Activated CD4-positive, alpha-beta T cell treated with anti-CD3 and anti-CD28 coated beads, Interleukin-2, amount 50 U/mL, for 24 hours (primary cell): ENCODE data around the gene NXPH4.

Source experiments
- DNase-seq, 2 donors: peaks; one replicate each; pipeline ENCODE4 v3.0.0-alpha.2; 2020; ENCODE audit warnings: low read depth in 1 of 2, low spot score in 1 of 2

Gene NXPH4

DNA sequence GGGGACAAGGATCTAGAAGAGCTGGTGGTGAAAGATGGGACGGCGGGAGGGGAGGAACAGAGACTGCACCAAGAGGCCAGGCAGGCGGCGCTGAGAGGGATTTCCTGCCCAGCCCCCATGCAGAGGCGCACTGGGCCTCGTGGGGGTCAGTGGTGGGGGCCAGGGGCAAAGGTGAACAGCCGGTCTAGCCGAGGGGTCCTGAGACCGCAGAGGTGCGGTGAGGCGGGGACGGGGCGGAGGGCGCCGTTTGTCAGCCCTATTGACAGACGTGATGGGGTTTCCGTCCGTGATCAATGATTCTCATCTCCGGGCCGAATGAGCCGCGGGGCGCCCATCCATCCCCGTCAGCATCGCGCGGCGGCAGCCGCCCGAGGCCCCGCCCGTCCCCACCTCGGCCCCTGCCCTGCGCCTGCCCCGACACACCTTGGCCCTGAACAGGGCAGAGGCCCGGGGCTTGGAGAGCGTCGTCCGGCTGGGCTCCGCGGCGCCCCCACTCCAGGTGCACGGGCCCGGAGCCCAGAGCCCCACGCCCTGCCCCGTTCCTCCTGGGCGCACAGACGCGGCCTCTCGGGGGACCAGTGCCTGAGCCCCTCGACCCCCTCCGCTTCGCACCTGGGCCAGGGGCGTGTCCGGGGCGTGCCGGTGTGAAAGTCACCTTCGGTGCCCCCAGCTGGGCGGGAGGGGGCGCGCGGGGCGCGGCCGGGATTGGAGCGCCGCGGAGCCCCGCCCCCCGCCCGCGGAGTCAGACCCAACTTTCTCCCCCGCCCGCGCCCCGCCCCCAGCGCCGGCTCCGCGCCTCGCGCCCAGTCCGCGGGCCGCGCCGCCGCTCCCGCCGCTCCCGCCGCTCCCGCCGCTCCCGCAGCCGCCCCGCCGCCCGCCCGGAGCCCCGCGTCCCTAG, at the start of gene NXPH4:
Gene NXPH4 (plus strand): TSS at position 781 of the 898 bp plus-strand sequence. CDS start 176 bp downstream, outside the sequence.
- DNase-seq: no peak

DNA sequence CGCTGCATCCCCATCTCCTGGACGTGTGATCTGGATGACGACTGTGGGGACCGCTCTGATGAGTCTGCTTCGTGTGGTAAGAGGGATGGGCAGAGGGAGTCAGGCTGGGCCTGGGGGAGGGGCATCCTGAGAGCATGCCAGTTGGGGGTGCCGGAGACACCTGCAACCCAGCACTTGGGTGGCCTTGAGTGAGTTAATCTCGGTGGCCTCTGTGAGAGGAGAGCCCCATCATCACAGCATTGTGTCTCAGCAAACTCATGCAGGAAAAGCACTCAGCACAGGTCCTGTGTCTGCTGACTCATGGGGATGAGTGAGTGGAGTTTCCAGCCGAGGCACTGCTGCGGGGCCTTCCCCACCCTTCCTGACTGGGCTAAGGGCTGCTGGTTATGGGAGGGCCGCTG, 49.6 kb upstream of the NXPH4 start:
- peak in 1 of 2 donors; percentile 46 for DNase-seq

DNA sequence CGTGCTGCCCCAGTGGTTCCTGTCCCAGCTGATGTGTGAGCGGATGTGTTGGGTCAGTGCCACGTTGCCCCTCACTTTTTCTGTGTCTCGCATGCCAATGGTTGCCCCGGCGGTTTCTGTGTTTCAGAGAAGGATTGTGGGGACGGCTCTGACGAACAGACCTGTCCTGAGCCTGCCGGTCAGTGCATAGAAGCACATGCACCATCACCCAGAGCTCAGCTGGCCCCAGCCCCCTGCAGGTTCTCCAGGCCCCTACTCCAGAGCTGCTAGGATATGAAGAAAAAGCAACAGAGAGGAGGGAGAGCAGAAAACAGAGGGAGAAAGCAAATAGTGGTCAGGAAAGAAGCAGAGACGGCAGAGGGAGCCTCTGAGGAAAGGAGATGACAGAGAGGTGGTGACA, 48.5 kb upstream of the NXPH4 start:
- no peak for DNase-seq

DNA sequence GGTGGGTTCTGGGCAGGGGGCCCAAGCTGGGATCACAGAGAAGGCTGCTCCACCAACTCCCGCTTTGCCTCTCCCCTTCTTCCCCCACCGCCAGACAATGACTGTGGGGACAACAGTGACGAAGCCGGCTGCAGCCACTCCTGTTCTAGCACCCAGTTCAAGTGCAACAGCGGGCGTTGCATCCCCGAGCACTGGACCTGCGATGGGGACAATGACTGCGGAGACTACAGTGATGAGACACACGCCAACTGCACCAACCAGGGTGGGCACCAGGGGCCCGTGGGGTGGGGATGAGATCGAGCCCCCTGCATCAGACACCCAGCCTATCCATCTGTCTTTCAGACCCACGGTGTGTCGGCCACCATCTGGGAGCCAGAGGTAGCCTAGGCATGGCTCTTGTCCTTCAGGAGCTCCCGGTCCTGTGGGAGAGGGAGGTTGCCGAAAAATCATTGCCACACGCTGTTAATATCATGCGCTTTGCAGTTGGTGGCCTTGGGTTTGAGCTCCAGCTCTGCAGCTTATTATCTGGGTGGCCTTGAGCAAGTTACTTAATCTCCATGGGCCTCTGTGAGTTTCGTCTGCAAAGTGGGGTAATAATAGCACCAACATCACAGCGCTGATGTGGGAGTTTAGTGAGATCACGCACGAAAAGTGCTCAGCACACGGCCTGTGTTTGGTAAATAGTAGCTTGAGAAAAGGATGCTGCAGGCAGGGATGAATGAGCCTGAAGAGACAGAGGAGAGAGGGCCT, 47.4 kb upstream of the NXPH4 start:
- DNase-seq: no peak

DNA sequence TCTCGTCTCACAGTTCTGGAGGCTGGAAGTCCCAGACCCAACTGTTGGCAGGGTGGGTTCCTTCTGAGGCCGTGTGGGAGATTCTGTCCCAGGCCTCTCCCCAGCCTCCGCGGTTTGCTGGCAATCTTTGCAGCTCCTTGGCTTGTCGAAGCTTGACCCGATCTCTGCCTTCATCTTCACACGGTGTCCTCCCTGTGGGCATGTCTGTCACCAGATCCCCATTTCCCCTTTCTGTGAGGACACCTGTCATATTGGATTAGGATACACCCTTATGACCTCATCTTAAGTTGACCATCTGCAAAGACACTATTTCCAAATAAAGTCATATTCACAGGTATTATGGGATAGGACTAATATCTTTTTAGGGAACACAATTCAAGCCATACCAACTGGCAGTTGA, 46.6 kb upstream of the NXPH4 start:
- DNase-seq: no peak

DNA sequence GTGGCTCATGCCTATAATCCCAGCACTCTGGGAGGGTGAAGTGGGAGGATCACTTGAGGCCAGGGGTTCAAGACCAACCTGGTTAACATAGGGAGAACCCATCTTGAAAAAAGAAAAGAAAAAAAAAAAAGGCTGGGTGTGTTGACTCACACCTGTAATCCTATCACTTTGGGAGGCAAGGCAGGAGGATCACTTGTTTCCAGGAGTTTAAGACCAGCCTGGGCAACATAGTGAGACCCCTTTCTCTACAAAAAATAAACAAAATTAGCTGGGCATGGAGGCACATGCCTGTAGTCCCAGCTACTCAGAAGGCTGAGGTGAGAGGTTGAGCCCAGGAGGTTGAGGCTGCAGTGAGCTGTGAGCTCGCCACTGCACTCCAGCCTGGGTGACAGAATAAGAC, 46.2 kb upstream of the NXPH4 start:
- DNase-seq: no peak

DNA sequence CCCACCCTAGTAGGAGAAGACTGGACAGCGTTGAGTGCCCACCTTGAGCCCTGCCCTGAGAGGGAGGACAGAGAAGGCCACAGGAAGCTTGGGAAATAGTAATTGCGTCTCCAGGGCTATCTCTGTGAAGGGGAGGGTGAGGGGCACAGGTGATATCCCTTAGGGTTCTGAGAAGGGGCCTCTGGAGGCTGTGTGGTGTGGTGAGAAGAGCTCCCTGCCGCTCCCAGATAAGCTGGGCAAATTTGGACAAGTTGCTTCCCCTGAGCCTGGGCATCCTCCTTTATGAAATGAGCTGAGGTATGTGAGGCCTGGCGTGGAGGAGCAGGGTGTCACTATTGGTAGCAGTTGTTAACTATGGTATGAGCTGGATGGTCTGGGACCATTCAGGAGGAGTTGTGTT, 45.7 kb upstream of the NXPH4 start:
- no peak for DNase-seq

DNA sequence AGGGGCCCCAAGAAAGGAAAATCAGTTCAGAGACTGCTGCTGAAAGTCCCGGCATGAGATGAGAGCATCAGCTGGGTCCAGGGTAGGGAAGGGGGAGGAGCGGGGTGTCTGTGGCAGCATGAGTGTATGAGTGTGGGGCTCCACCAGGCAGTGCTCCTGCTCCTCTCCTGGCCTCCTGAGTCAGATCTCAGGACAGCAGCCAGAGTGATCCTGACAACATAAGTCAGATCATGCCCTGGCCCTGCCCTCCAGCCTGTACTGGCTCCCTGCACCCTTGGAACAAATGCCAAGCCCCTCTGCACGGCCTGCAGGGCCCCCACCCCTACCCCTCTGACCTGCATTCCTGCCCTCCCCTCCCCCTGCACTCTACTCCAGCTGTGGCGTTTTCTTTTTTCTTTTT, 44.9 kb upstream of the NXPH4 start:
- DNase-seq: no peak

DNA sequence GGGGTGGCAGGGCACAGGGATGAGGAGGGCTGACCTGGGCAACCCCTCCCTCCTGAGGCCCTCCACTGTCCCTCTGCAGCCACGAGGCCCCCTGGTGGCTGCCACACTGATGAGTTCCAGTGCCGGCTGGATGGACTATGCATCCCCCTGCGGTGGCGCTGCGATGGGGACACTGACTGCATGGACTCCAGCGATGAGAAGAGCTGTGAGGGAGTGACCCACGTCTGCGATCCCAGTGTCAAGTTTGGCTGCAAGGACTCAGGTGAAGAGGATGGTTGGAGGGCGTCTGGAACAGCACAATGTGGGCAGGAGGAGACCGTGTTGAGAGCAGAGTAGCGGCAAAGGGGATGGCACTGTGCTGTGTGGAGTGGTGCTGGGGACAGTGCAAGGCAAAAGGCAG, 43.5 kb upstream of the NXPH4 start:
- no peak for DNase-seq

DNA sequence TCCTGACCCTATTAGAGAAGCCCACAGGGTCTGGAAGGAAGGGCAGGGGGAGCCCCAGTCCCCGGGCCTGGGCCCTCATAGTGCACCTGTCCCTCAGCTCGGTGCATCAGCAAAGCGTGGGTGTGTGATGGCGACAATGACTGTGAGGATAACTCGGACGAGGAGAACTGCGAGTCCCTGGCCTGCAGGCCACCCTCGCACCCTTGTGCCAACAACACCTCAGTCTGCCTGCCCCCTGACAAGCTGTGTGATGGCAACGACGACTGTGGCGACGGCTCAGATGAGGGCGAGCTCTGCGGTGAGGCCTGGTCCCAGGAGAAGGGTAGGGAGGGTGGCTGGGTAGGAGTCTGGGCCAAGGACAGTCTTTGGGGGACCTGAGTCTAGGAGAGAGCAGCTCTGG, 42.9 kb upstream of the NXPH4 start:
- no peak for DNase-seq

DNA sequence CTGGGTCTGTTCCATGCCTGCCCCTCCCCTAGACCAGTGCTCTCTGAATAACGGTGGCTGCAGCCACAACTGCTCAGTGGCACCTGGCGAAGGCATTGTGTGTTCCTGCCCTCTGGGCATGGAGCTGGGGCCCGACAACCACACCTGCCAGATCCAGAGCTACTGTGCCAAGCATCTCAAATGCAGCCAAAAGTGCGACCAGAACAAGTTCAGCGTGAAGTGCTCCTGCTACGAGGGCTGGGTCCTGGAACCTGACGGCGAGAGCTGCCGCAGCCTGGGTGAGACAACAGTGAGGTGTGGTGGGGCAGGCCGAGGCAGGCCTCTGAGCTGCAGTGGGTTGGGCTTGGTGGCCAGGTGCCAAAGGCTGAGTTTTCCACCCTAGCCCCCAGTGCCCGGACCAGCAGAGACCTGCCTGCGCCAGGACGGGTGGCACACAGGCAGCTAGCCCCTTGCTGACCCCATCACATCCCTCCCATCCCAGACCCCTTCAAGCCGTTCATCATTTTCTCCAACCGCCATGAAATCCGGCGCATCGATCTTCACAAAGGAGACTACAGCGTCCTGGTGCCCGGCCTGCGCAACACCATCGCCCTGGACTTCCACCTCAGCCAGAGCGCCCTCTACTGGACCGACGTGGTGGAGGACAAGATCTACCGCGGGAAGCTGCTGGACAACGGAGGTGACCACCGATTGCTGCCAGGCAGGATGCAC, 41.0 kb upstream of the NXPH4 start:
- peak in 1 of 2 donors; percentile 13 for DNase-seq

DNA sequence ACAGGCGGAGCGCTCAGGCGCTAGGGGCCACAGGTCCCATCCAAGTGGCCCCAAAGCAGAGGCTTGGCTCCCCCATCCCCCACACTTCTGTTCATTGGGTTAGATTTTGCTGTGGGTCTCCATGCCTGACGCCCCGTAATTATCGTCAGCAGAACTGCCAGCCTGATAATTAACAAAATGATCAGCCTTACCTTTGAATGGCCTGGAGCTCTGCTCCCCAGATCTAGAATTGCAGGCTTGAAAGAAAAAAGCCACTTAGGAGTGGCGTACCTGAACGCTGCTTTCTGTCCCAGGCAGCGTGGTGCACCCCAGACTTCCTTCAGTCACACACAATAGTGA, 40.5 kb upstream of the NXPH4 start:
- DNase-seq: no peak

DNA sequence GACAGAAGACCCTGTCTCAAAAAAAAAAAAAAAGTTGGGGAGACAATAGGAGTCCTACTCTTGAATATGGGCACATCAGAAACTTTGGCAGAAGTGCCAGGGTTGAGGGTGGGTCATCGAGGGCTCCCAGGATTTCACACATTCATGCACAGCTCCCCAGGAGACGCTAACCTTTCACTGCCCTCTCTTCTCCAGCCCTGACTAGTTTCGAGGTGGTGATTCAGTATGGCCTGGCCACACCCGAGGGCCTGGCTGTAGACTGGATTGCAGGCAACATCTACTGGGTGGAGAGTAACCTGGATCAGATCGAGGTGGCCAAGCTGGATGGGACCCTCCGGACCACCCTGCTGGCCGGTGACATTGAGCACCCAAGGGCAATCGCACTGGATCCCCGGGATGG, 39.7 kb upstream of the NXPH4 start:
- DNase-seq: no peak

DNA sequence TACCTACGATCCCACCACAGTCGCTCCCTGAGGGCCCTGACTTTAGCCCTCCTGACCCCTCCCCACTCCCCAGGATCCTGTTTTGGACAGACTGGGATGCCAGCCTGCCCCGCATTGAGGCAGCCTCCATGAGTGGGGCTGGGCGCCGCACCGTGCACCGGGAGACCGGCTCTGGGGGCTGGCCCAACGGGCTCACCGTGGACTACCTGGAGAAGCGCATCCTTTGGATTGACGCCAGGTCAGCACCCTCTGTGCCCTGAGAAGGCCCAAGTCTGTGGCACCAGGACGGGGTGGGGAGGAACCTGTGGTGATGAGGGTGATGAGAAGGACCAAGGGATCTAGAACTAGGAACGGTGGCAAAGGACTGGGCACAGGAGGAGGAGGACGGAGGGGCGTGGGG, 39.2 kb upstream of the NXPH4 start:
- no peak for DNase-seq

DNA sequence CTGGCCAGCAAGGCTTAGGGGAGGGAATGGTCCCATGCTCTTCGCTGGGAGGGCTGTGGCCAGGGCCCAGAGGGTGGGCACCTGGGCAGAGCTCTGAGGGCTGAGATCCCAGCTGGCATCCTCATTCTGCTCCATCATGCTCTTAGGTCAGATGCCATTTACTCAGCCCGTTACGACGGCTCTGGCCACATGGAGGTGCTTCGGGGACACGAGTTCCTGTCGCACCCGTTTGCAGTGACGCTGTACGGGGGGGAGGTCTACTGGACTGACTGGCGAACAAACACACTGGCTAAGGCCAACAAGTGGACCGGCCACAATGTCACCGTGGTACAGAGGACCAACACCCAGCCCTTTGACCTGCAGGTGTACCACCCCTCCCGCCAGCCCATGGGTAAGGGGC, 38.4 kb upstream of the NXPH4 start:
- no peak for DNase-seq

DNA sequence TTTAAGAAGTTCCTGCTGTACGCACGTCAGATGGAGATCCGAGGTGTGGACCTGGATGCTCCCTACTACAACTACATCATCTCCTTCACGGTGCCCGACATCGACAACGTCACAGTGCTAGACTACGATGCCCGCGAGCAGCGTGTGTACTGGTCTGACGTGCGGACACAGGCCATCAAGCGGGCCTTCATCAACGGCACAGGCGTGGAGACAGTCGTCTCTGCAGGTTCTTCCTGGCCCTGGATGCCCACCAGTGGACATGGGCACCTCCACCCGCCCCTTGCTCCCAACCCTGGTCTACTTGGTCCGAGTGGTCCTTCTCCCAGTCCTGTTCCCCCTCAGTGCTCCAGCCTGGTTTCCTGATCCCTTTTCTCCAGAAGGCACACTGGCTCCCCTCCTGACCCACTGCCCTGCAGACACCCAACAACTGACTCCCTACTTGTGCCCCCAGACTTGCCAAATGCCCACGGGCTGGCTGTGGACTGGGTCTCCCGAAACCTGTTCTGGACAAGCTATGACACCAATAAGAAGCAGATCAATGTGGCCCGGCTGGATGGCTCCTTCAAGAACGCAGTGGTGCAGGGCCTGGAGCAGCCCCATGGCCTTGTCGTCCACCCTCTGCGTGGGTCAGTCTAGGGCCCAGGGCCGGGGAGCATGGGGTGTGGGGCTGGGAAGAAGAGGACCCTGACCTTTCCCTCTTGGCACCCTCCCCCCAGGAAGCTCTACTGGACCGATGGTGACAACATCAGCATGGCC, 37.1 kb upstream of the NXPH4 start:
- no peak for DNase-seq

DNA sequence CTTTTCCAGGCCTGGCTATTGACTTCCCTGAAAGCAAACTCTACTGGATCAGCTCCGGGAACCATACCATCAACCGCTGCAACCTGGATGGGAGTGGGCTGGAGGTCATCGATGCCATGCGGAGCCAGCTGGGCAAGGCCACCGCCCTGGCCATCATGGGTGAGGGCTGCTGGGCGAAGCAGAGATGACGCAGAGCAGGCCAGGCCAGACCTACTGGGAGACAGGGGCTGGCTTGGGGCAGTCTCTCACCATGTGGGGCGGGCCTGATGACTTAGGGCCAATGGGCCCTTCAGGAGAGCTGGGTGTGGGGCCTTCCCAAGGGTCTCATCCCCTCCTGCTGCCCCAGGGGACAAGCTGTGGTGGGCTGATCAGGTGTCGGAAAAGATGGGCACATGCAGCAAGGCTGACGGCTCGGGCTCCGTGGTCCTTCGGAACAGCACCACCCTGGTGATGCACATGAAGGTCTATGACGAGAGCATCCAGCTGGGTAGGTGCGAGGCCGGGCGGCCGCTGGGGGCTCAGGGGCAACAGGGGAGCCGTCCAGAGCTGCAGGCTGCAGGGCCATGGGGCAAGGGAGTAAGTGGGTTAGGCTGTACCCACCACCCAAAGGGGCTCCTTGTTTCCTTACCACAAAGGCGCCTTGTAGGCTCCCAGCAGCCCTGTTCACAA, 36.1 kb upstream of the NXPH4 start:
- DNase-seq: no peak

DNA sequence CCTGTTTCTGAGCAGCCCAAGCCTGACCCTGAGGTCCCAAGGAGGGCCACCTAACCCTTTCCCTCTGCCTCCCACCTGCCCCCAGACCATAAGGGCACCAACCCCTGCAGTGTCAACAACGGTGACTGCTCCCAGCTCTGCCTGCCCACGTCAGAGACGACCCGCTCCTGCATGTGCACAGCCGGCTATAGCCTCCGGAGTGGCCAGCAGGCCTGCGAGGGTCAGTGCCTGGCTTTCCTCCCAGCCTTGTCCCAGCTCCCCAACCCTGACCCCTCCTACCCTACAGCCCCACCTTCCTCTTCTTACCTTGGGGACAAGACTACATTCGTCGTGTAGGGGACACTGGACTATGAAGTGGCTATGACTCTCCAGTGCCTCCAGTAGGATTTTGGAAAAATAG, 35.5 kb upstream of the NXPH4 start:
- DNase-seq: no peak

DNA sequence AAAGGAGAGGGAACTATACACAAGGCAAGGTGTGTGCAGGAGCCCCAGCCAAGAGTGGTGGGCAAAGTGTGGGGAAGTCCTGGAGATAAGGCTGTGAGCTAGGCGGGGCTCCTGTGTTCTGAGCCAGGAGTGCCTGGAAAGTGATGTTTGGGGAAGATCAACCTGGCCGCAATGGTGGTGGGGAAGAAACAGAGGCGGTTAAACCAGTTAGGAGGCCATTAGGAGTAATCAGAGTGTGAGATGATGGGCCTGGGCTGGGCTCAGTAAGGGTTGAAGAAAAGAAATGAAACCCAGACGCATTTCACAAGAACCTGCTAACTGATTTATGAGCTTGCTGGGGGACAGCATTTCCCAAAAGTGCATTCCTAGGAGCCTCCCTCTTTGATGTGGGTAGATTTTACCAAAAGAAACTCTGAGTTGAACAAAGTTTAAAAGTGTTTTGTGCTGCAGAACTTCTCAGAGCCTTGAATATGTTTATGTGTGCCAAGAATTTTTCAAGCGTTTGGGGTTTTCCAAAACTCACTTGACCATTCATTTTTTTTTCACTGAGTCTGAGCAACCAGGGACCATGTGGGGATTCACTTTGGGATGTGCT, 34.9 kb upstream of the NXPH4 start:
- no peak for DNase-seq

DNA sequence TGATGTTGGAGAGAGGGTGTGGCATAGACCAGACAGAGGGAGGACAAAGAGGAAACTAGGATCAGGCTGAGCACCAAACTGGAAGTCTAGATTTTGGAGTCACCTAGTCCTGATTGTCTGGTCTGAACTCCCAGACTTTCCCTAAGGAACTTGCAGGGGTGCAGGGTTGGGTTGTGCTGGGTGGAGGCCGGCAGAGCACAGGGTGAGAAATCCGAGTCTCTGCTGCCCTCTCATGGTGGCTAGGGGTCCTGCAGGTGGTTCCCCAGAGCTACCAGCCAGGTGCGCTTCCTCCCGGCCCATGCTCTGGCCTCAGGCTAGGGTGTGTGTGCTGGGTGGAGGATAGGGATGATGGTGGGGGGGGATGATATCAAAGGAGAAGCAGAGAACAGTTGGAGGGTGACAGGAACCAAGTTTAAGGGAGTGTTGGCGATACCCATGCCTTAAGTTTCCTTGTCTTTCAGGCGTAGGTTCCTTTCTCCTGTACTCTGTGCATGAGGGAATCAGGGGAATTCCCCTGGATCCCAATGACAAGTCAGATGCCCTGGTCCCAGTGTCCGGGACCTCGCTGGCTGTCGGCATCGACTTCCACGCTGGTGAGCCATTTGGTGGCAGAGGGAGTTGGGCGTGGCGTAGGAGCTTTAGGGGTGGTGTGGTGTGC, 33.5 kb upstream of the NXPH4 start:
- peak; percentile 73 to 75 for DNase-seq
